ENCODE data around the gene DYNLL2. TPM values are rescaled to one million over a fixed set of nuclear protein-coding genes. Genes with fewer than 3 reads are reported as not detected.

Gene DYNLL2
- total RNA-seq, 4 donors from 2014 or later, result 35.6 to 51.0 (median 41.2) TPM

GRCh38 chr17:58050966-58051365, 32.3 kb upstream of the DYNLL2 start:
- intact Hi-C loops (cut with DNase I), result no loop called here
- TF ChIP-seq, protein P1, sequence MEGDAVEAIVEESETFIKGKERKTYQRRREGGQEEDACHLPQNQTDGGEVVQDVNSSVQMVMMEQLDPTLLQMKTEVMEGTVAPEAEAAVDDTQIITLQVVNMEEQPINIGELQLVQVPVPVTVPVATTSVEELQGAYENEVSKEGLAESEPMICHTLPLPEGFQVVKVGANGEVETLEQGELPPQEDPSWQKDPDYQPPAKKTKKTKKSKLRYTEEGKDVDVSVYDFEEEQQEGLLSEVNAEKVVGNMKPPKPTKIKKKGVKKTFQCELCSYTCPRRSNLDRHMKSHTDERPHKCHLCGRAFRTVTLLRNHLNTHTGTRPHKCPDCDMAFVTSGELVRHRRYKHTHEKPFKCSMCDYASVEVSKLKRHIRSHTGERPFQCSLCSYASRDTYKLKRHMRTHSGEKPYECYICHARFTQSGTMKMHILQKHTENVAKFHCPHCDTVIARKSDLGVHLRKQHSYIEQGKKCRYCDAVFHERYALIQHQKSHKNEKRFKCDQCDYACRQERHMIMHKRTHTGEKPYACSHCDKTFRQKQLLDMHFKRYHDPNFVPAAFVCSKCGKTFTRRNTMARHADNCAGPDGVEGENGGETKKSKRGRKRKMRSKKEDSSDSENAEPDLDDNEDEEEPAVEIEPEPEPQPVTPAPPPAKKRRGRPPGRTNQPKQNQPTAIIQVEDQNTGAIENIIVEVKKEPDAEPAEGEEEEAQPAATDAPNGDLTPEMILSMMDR (IDR thresholded peaks at IDR 0.05), result no peak
- no peak for TF ChIP-seq POLR2A (IDR thresholded peaks at IDR 0.05)
- WGBS, 2 donors, result 93 to 97% methylated on average over 2 of the region's 2 CpGs

DNA sequence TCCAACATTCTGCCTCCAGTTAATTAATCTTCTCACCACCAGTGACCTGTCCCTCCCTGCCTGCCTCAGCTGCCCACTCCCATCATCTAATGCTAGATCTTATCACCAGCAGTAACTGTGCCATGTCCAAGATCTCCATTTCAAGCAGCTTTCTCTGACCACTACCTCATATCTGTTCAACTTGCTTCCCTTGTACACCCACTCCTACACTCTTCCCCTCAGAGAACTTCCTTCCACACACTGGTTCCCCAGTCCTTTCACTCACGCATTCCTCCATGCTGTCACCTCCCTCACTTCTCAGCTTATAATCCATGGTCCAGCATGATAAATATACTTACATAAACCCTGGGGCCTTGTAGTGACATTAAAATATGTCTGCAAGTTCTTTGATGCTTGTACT, 31.8 kb upstream of the DYNLL2 start:
- H3K4me3 ChIP-seq (replicated peaks in 1 of 3), result no peak overlapping the region
- intact Hi-C loops (cut with DNase I), result no loop called here
- no peak for DNase-seq
- H3K27me3 ChIP-seq, result no peaks in the 10 kb centered on the region
- no peaks in the 10 kb centered on the region for H3K36me3 ChIP-seq
- H3K4me1 ChIP-seq, result peaks cover 3 to 6% of the 10 kb centered on the region in 2 donors
- no peak overlapping the region for H3K27ac ChIP-seq
- no peak for TF ChIP-seq POLR2A (IDR thresholded peaks at IDR 0.05)
- TF ChIP-seq, protein P1 (IDR thresholded peaks at IDR 0.05), result no peak
- WGBS, 2 donors, result 89 to 98% methylated on average over 1 of the region's 1 CpG
- no peaks in the 10 kb centered on the region for H3K9me3 ChIP-seq

More at GRCh38 chr17:58050966-58051365, 32.3 kb upstream of the DYNLL2 start:
- Histone ChIP-seq H3K27ac (no peak overlapping the region), H3K27me3 (no peaks in the 10 kb centered on the region), H3K4me3 (replicated peaks in 1 of 3) (no peak overlapping the region), H3K36me3 (no peaks in the 10 kb centered on the region), H3K9me3 (no peaks in the 10 kb centered on the region), H3K4me1 (peaks cover 0 to 4% of the 10 kb centered on the region in 2 donors)
- no peak for DNase-seq

DNA sequence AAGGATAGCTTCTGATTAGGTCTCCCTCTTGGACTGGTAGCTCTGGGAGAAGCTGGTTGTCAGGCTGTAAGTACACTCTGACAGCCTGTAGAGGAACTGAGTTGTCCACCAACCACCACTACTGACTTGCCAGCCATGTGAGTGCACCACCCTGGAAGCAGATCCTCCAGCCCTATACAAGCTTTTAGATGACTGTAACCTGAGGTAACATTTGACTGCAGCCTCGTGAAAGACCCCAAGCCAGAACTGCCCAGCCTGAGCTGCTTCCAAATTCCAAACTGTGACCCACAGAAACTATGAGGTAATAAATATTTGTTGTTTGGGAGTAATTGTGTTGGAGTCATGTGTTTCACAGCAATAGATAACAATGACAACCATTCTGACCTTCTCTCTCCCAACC, 30.8 kb upstream of the DYNLL2 start:
- no peak for DNase-seq
- no peak overlapping the region for H3K4me3 ChIP-seq (replicated peaks in 1 of 3)
- 67 to 78% methylated on average over 1 of the region's 1 CpG for WGBS, 2 donors
- intact Hi-C loops (cut with DNase I), result no loop called here
- no peaks in the 10 kb centered on the region for H3K9me3 ChIP-seq
- TF ChIP-seq, protein P1 (IDR thresholded peaks at IDR 0.05), result no peak
- no peak for TF ChIP-seq POLR2A (IDR thresholded peaks at IDR 0.05)
- H3K27ac ChIP-seq, result no peak overlapping the region
- no peaks in the 10 kb centered on the region for H3K36me3 ChIP-seq
- H3K27me3 ChIP-seq, result no peaks in the 10 kb centered on the region
- peaks cover 10 to 13% of the 10 kb centered on the region in 2 donors for H3K4me1 ChIP-seq

DNA sequence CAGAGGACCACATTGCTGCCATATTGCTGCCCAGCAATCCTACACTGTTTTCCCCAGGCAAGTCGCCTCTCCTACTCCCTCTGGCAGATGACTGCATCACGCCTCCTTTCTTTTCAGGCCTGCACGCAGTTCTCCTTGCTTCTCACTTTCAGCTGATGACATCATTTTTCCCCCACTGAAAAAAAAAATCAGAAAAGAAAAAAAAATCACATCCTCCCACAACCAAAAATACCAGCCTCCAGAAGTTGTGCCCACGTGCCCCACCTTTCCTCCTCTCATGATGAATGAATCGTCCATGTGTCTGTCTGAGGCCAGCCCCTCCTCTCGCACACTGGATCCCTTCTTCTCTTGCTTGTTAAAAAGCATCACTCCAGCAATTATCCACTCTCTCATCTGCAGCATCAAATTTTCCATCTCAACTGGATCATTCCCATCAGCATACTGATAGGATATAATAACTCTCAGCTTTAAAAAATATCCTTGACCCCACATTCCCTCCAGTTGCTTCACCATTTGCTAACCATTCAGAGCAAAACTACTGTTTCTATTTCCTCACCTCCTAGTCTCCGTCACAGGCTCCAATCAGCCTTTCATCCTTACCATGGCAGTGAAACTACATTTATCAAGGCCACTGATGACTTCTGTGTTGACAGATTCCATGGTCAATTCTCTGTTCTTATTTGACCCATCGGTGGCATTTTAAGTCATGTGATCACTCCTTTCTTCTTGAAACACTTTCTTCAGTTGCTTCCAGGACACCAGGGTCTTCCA, 30.1 kb upstream of the DYNLL2 start:
- TF ChIP-seq, protein P1 (IDR thresholded peaks at IDR 0.05), result no peak
- no peak for TF ChIP-seq POLR2A (IDR thresholded peaks at IDR 0.05)
- Histone ChIP-seq H3K4me1 (peaks cover 10 to 13% of the 10 kb centered on the region in 2 donors), H3K27me3 (no peaks in the 10 kb centered on the region), H3K9me3 (no peaks in the 10 kb centered on the region), H3K36me3 (no peaks in the 10 kb centered on the region), H3K27ac (no peak overlapping the region), H3K4me3 (replicated peaks in 1 of 3) (no peak overlapping the region)
- intact Hi-C loops (cut with DNase I), result no loop called here
- 77 to 85% methylated on average over 8 of the region's 8 CpGs for WGBS, 2 donors
- DNase-seq, result no peak

- 83 to 87% methylated on average over 6 of the region's 6 CpGs for WGBS, 2 donors
- DNase-seq, result no peak
- no peak overlapping the region for H3K27ac ChIP-seq
- H3K27me3 ChIP-seq, result no peaks in the 10 kb centered on the region
- intact Hi-C loops (cut with DNase I), result no loop called here
- H3K9me3 ChIP-seq, result no peaks in the 10 kb centered on the region
- H3K4me1 ChIP-seq, result peaks cover 10 to 13% of the 10 kb centered on the region in 2 donors
- H3K36me3 ChIP-seq, result no peaks in the 10 kb centered on the region
- H3K4me3 ChIP-seq (replicated peaks in 1 of 3), result no peak overlapping the region
- no peak for TF ChIP-seq POLR2A (IDR thresholded peaks at IDR 0.05)
- TF ChIP-seq, protein P1 (IDR thresholded peaks at IDR 0.05), result no peak
Measured at GRCh38 chr17:58054641-58055040, 28.6 kb upstream of the DYNLL2 start.
